NCI-H128 (cell line): Measurements from ENCODE around the gene CCDC85B.

Source experiments
- DNase-seq: peaks from one replicate; lab custom pipeline; 2025; ENCODE audit not compliant: unreplicated experiment; lab: John Stamatoyannopoulos, UW

The CCDC85B gene

GRCh38 chr11:65857500-65857852, 33.0 kb upstream of the CCDC85B start:
- no peak for DNase-seq

GRCh38 chr11:65857853-65858680, 32.4 kb upstream of the CCDC85B start, which contains the start of gene CFL1:
CFL1 (minus strand) TSS chr11:65858180; CDS start chr11:65858099, 81 bp downstream.
- DNase-seq: peak; percentile 95

- DNase-seq: no peak
Measured at GRCh38 chr11:65858681-65859087, 31.8 kb upstream of the CCDC85B start.

- peak; percentile 94 for DNase-seq
Measured at GRCh38 chr11:65859095-65859811, 31.2 kb upstream of the CCDC85B start.

- no peak for DNase-seq
Measured at GRCh38 chr11:65859812-65860277, 30.6 kb upstream of the CCDC85B start.

- DNase-seq: peak; percentile 96
Measured at GRCh38 chr11:65860278-65861164, 30.0 kb upstream of the CCDC85B start, which contains the start of gene MUS81. MUS81 (plus strand) TSS chr11:65860433; CDS start chr11:65860754, 321 bp downstream.

GRCh38 chr11:65861165-65861505, 29.3 kb upstream of the CCDC85B start:
- no peak for DNase-seq

GRCh38 chr11:65861533-65862183, 28.8 kb upstream of the CCDC85B start:
- no peak for DNase-seq

- no peak for DNase-seq
Measured at GRCh38 chr11:65862191-65862735, 28.2 kb upstream of the CCDC85B start.

- no peak for DNase-seq
Measured at GRCh38 chr11:65862941-65863888, 27.3 kb upstream of the CCDC85B start.

- no peak for DNase-seq
Measured at GRCh38 chr11:65863889-65864705, 26.4 kb upstream of the CCDC85B start.

GRCh38 chr11:65864706-65865471, 25.6 kb upstream of the CCDC85B start:
- no peak for DNase-seq

GRCh38 chr11:65865550-65866172, 24.8 kb upstream of the CCDC85B start:
- DNase-seq: no peak

GRCh38 chr11:65866509-65867283, 23.8 kb upstream of the CCDC85B start:
- no peak for DNase-seq

- DNase-seq: no peak
Measured at GRCh38 chr11:65867284-65868071, 23.0 kb upstream of the CCDC85B start.
